ENCODE data around the gene KAZN.

KAZN gene

GRCh38 chr1:15046487-15047165, 448.1 kb downstream of the KAZN start:
- peak; percentile 13 to 35 for DNase-seq

GRCh38 chr1:15047237-15047636, 448.8 kb downstream of the KAZN start:
- no peak for DNase-seq

- no peak for DNase-seq
Observed at GRCh38 chr1:15048437-15048980, 450.0 kb downstream of the KAZN start.

- no peak for DNase-seq
Observed at GRCh38 chr1:15049067-15049466, 450.6 kb downstream of the KAZN start.

GRCh38 chr1:15051882-15052528, 453.5 kb downstream of the KAZN start:
- DNase-seq, result no peak

GRCh38 chr1:15053153-15053552, 454.7 kb downstream of the KAZN start:
- no peak for DNase-seq

GRCh38 chr1:15055736-15056415, 457.4 kb downstream of the KAZN start:
- no peak for DNase-seq

GRCh38 chr1:15056515-15057285, 458.2 kb downstream of the KAZN start:
- DNase-seq, result no peak

GRCh38 chr1:15057834-15058233, 459.3 kb downstream of the KAZN start:
- DNase-seq, result no peak

- DNase-seq, result no peak
Observed at GRCh38 chr1:15058261-15058660, 459.8 kb downstream of the KAZN start.

GRCh38 chr1:15060104-15060503, 461.6 kb downstream of the KAZN start:
- DNase-seq, result no peak

GRCh38 chr1:15062479-15063099, 464.1 kb downstream of the KAZN start:
- DNase-seq, result no peak

GRCh38 chr1:15063346-15063745, 464.9 kb downstream of the KAZN start:
- no peak for DNase-seq

GRCh38 chr1:15063783-15064182, 465.3 kb downstream of the KAZN start:
- DNase-seq, result no peak

GRCh38 chr1:15064217-15064929, 465.9 kb downstream of the KAZN start:
- no peak for DNase-seq

GRCh38 chr1:15065291-15065690, 466.8 kb downstream of the KAZN start:
- no peak for DNase-seq

GRCh38 chr1:15065736-15066135, 467.3 kb downstream of the KAZN start:
- DNase-seq, result no peak

- DNase-seq, result no peak
Observed at GRCh38 chr1:15066191-15066590, 467.7 kb downstream of the KAZN start.

GRCh38 chr1:15067148-15067547, 468.7 kb downstream of the KAZN start:
- DNase-seq, result no peak

GRCh38 chr1:15068152-15068551, 469.7 kb downstream of the KAZN start:
- no peak for DNase-seq

GRCh38 chr1:15068997-15069396, 470.5 kb downstream of the KAZN start:
- DNase-seq, result no peak

Data from stimulated activated CD4-positive, alpha-beta T cell treated with anti-CD3 and anti-CD28 coated beads, Interleukin-4, amount 100 ng/mL, for 4 hours (primary cell).